OCI-LY3 (cell line): Measurements from ENCODE around the gene ZDHHC13.
"Not testable (repeated sequence)": the region's sequence is repeated elsewhere in the genome, so short reads cannot be mapped to it uniquely, and the experiment has no call there.

Source experiments
- H2AFZ ChIP-seq: fragments of 200-600, 300-600 bp; shearing (Covaris generic); 2 replicates; pipeline ENCODE4 v1.6.0; 2014; ENCODE audit warnings: antibody characterized with exemption, low read depth, low read length
- H3K27ac ChIP-seq: fragments of 200-600, 300-600 bp; sonication (generic); 2 replicates; pipeline ENCODE4 v1.5.1; 2014; ENCODE audit warnings: mild to moderate bottlenecking, low read length, moderate library complexity, mixed read lengths
- H3K27me3 ChIP-seq: fragments of 200-600, 300-600 bp; sonication (generic); 2 replicates; pipeline ENCODE4 v1.6.1; 2014; ENCODE audit warnings: low read depth, low read length, mixed read lengths
- H3K36me3 ChIP-seq: fragments of 200-600, 300-600 bp; sonication (generic); replicated peaks from 2 replicates; pipeline ENCODE3; 2014; ENCODE audit warnings: low read depth, low read length, mixed read lengths
- H3K4me1 ChIP-seq: fragments of 300-600, 200-600 bp; sonication (generic); 2 replicates; pipeline ENCODE4 v1.6.1; 2014; ENCODE audit warnings: low read length, mixed read lengths
- H3K4me2 ChIP-seq: fragments of 200-600, 300-600 bp; sonication (generic); 2 replicates; pipeline ENCODE4 v1.6.1; 2014; ENCODE audit warnings: low read length, mixed read lengths
- H3K4me3 ChIP-seq: fragments of 300-600, 200-600 bp; sonication (generic); 2 replicates; pipeline ENCODE4 v1.5.1; 2014; ENCODE audit warnings: antibody characterized with exemption, mild to moderate bottlenecking, low read length, moderate library complexity
- H3K79me2 ChIP-seq: fragments of 300-600, 200-600 bp; shearing (Covaris generic); 2 replicates; pipeline ENCODE4 v1.6.1; 2014; ENCODE audit warnings: mild to moderate bottlenecking, low read length, mixed read lengths
- H3K9ac ChIP-seq: fragments of 300-600, 200-600 bp; shearing (Covaris generic); 2 replicates; pipeline ENCODE4 v1.6.0; 2014; ENCODE audit warnings: mild to moderate bottlenecking, low read length, moderate library complexity
- H3K9me3 ChIP-seq: fragments of 200-600, 300-600 bp; shearing (Covaris generic); 2 replicates; pipeline ENCODE4 v1.6.1; 2014; ENCODE audit warnings: low read length, mixed read lengths; ENCODE audit not compliant: insufficient read depth
- H4K20me1 ChIP-seq: fragments of 200-600, 300-600 bp; sonication (generic); 2 replicates; pipeline ENCODE4 v1.6.1; 2016; ENCODE audit warnings: low read length, mixed read lengths; ENCODE audit not compliant: insufficient read depth
- CTCF ChIP-seq: fragments of 200-600, 300-600 bp; sonication (generic); IDR thresholded peaks from 2 replicates; pipeline ENCODE4 v1.5.1; 2014; ENCODE audit warnings: antibody characterized with exemption, low read length, low read depth
- EZH2phosphoT487 ChIP-seq: fragments of 200-600 bp; shearing (Covaris generic); IDR thresholded peaks from 2 replicates; pipeline ENCODE4 v1.6.1; 2018; ENCODE audit warnings: antibody characterized with exemption, mixed run types, low read depth

Gene ZDHHC13

GRCh38 chr11:19134004-19134403, 17.0 kb downstream of the ZDHHC13 start:
- Histone ChIP-seq H3K9me3 (peaks cover 3% of the 10 kb centered on the region; the same call in 1 of the 2 replicates), H3K4me2 (no peak overlapping the region), H3K27me3 (no peaks in the 10 kb centered on the region), H3K4me1 (no peaks in the 10 kb centered on the region), H2AFZ (no peak overlapping the region), H3K4me3 (no peak overlapping the region), H3K9ac (no peak overlapping the region), H3K36me3 (peaks cover 29% of the 10 kb centered on the region), H3K79me2 (peaks cover 10% of the 10 kb centered on the region), H3K27ac (no peak overlapping the region), H4K20me1 (no peaks in the 10 kb centered on the region)
- no peak for TF ChIP-seq EZH2phosphoT487
- TF ChIP-seq CTCF, result no peak

- not testable (repeated sequence) for H3K27ac ChIP-seq, H3K9me3 ChIP-seq, H2AFZ ChIP-seq, H3K27me3 ChIP-seq, H3K79me2 ChIP-seq, H3K4me3 ChIP-seq, H3K4me2 ChIP-seq, H4K20me1 ChIP-seq, H3K4me1 ChIP-seq, H3K9ac ChIP-seq
- peaks cover 19% of the 10 kb centered on the region for H3K36me3 ChIP-seq
Observed at GRCh38 chr11:19136884-19137283, 19.9 kb downstream of the ZDHHC13 start.

GRCh38 chr11:19145319-19145718, 28.4 kb downstream of the ZDHHC13 start:
- Histone ChIP-seq H3K4me1 (no peaks in the 10 kb centered on the region), H3K27me3 (no peaks in the 10 kb centered on the region), H2AFZ (no peak overlapping the region), H4K20me1 (no peaks in the 10 kb centered on the region), H3K4me3 (no peak overlapping the region), H3K9ac (no peak overlapping the region), H3K36me3 (peaks cover 16% of the 10 kb centered on the region), H3K79me2 (no peaks in the 10 kb centered on the region), H3K9me3 (no peaks in the 10 kb centered on the region), H3K4me2 (no peak overlapping the region), H3K27ac (no peak overlapping the region)
- TF ChIP-seq EZH2phosphoT487, result no peak
- no peak for TF ChIP-seq CTCF

- H4K20me1 ChIP-seq, result no peaks in the 10 kb centered on the region
- H3K9me3 ChIP-seq, result no peaks in the 10 kb centered on the region
- H3K27me3 ChIP-seq, result no peaks in the 10 kb centered on the region
- H3K9ac ChIP-seq, result no peak overlapping the region
- H3K36me3 ChIP-seq, result peaks cover 12% of the 10 kb centered on the region
- H3K4me3 ChIP-seq, result no peak overlapping the region
- TF ChIP-seq EZH2phosphoT487 (no peak), CTCF (no peak)
- no peaks in the 10 kb centered on the region for H3K4me1 ChIP-seq
- H3K27ac ChIP-seq, result no peak overlapping the region
- H2AFZ ChIP-seq, result no peak overlapping the region
- no peaks in the 10 kb centered on the region for H3K79me2 ChIP-seq
- no peak overlapping the region for H3K4me2 ChIP-seq
Observed at GRCh38 chr11:19156892-19157291, 39.9 kb downstream of the ZDHHC13 start.

- no peak overlapping the region for H3K4me3 ChIP-seq
- no peak overlapping the region for H3K4me2 ChIP-seq
- H2AFZ ChIP-seq, result no peak overlapping the region
- peaks cover 18% of the 10 kb centered on the region for H3K36me3 ChIP-seq
- H3K4me1 ChIP-seq, result no peaks in the 10 kb centered on the region
- no peaks in the 10 kb centered on the region for H3K79me2 ChIP-seq
- no peaks in the 10 kb centered on the region for H4K20me1 ChIP-seq
- no peak overlapping the region for H3K9ac ChIP-seq
- H3K27ac ChIP-seq, result no peak overlapping the region
- no peaks in the 10 kb centered on the region for H3K9me3 ChIP-seq
- TF ChIP-seq CTCF, result no peak
- no peak for TF ChIP-seq EZH2phosphoT487
- H3K27me3 ChIP-seq, result no peaks in the 10 kb centered on the region
Observed at GRCh38 chr11:19160847-19161246, 43.9 kb downstream of the ZDHHC13 start.
